Keratinocyte (primary cell): Measurements from ENCODE around the gene PUM1. TPM values are rescaled to one million over a fixed set of nuclear protein-coding genes. Genes with fewer than 3 reads are reported as not detected.

Experiments used
- DNase-seq: peaks from one replicate; pipeline ENCODE4 v3.0.0-alpha.2; 2011; ENCODE audit warnings: low read depth, missing footprints, low spot score
- FAIRE-seq: peaks from 2 replicates; lab custom pipeline; 2011; peaks lifted over from hg19 to GRCh38; lab: Jason Lieb, UNC
- H2AFZ ChIP-seq: 2 replicates; pipeline ENCODE4 v1.6.0; 2012; ENCODE audit warnings: low read length, control low read depth, inconsistent platforms; ENCODE audit not compliant: control insufficient read depth
- H3K27ac ChIP-seq: 2 replicates; pipeline ENCODE4 v1.5.1; 2011; ENCODE audit warnings: low read length; ENCODE audit not compliant: control insufficient read depth, insufficient read depth
- H3K27me3 ChIP-seq: 3 replicates; pipeline ENCODE4 v1.6.0; 2011; ENCODE audit warnings: low read length; ENCODE audit not compliant: control insufficient read depth, insufficient read depth; ENCODE audit errors: extremely low read depth
- H3K36me3 ChIP-seq, 2 experiments: 2 replicates in 1 of 2; 3 replicates in 1 of 2; pipeline ENCODE4 v1.5.1; 2011; ENCODE audit warnings: low read length in 2 of 2, mild to moderate bottlenecking in 1 of 2; ENCODE audit not compliant: control insufficient read depth in 2 of 2, insufficient read depth in 2 of 2; ENCODE audit errors: extremely low read depth in 1 of 2
- H3K4me1 ChIP-seq: 3 replicates; pipeline ENCODE4 v1.5.1; 2011; ENCODE audit warnings: low read length; ENCODE audit not compliant: control insufficient read depth, insufficient read depth; ENCODE audit errors: extremely low read depth
- H3K4me2 ChIP-seq: 3 replicates; pipeline ENCODE4 v1.6.0; 2011; ENCODE audit warnings: low read depth, low read length; ENCODE audit not compliant: control insufficient read depth, insufficient read depth; ENCODE audit errors: extremely low read depth
- H3K4me3 ChIP-seq, 3 experiments: fragments of 200-600 bp in 1 of 3; sonication (generic) in 1 of 3; 2 replicates in 2 of 3; 3 replicates in 1 of 3; pipeline ENCODE4 v1.5.1; 2011 to 2016; ENCODE audit warnings: low read length in 3 of 3, mild to moderate bottlenecking in 3 of 3, control low read depth in 2 of 3, inconsistent platforms in 1 of 3, low read depth in 1 of 3, mixed read lengths in 1 of 3, mixed run types in 1 of 3, moderate library complexity in 1 of 3; ENCODE audit not compliant: control insufficient read depth in 2 of 3, insufficient read depth in 2 of 3; ENCODE audit errors: extremely low read depth in 1 of 3
- H3K79me2 ChIP-seq: 2 replicates; pipeline ENCODE4 v1.6.0; 2012; ENCODE audit warnings: low read length; ENCODE audit not compliant: control insufficient read depth, insufficient read depth
- H3K9ac ChIP-seq: 3 replicates; pipeline ENCODE4 v1.6.0; 2011; ENCODE audit warnings: low read length; ENCODE audit not compliant: control insufficient read depth, insufficient read depth; ENCODE audit errors: extremely low read depth
- H3K9me1 ChIP-seq: 3 replicates; pipeline ENCODE4 v1.6.0; 2011; ENCODE audit warnings: low read length; ENCODE audit not compliant: control insufficient read depth, insufficient read depth; ENCODE audit errors: extremely low read depth
- H3K9me3 ChIP-seq: 2 replicates; pipeline ENCODE4 v1.5.1; 2012; ENCODE audit warnings: low read depth, low read length; ENCODE audit not compliant: control insufficient read depth
- H4K20me1 ChIP-seq: 3 replicates; pipeline ENCODE4 v1.6.0; 2011; ENCODE audit warnings: low read length; ENCODE audit not compliant: control insufficient read depth, insufficient read depth; ENCODE audit errors: extremely low read depth
- EZH2 ChIP-seq: IDR thresholded peaks from one replicate; pipeline ENCODE4 v1.6.1; 2012; ENCODE audit warnings: inconsistent platforms, mild to moderate bottlenecking, low read length, moderate library complexity
- dilution Hi-C: fragments of 300-500 bp; cut with MboI; formaldehyde crosslinking; loops from one replicate; pipeline ENCODE4 v1.7.0; 2020; ENCODE audit warnings: low sequenced_read_pairs; ENCODE audit not compliant: extremely low pct_ligation_motif_present
- polyA plus RNA-seq, 5 experiments: library from polyadenylated mRNA; depleted of rRNA in 3 of 5; stranded (reverse) in 3 of 5; stranded (forward) in 1 of 5; unstranded in 1 of 5; fragments of >200 nt; gene quantifications; 1 replicate in 1 of 5; 2 replicates in 3 of 5; 3 replicates in 1 of 5; pipeline versions ENCODE4 v1.2.1 to v1.2.3, GENCODE V29; 2011 to 2012; ENCODE audit warnings: missing spikeins in 2 of 5, low read depth in 1 of 5, low replicate concordance in 1 of 5
- TF ChIP-seq, protein P1 (sequence below), 3 experiments: IDR thresholded peaks in 1 of 3; conservative IDR thresholded peaks in 1 of 3; optimal IDR thresholded peaks in 1 of 3; 2 replicates in 2 of 3; 3 replicates in 1 of 3; pipeline versions ENCODE3 to v1.5.1; 2011; ENCODE audit warnings: low read length in 3 of 3, mild to moderate bottlenecking in 3 of 3, moderate library complexity in 2 of 3, control low read depth in 1 of 3, inconsistent platforms in 1 of 3; ENCODE audit not compliant: insufficient read depth in 2 of 3; ENCODE audit errors: extremely low read depth in 1 of 3

PUM1 gene
- polyA plus RNA-seq, 1 donor (not counting 4 experiments of a cell fraction or from before 2014, with no cell fraction given), result 68.6 TPM

DNA sequence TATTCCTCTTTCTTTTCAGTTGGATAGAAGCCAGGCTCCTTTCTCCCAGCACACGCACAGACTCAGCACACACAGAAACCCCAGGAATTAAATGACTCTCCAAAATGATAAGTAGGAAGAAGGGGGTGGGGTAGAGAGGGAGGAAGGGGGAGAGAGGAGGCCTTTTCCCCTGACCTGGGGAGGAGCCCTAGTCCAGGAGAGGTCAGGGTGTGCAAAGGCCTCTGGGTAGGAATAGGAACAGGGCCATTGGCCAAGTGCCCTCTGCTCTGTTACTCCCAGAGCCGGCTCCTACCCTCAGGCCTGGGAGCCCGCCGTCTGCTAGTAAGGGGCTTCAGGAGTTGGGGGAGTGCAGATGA lies 35.6 kb upstream of the PUM1 start:
- dilution Hi-C loops, result no loop called here
- Histone ChIP-seq H2AFZ (peak overlapping the region; percentile 59), H3K9ac (peak overlapping the region; percentile 15), H4K20me1 (no peaks in the 10 kb centered on the region), H3K4me2 (peak overlapping the region; percentile 55), H3K4me1 (peaks cover 31% of the 10 kb centered on the region), H3K79me2 (no peaks in the 10 kb centered on the region), H3K36me3 (no peaks in the 10 kb centered on the region), H3K27ac (peak overlapping the region; percentile 26), H3K27me3 (no peaks in the 10 kb centered on the region), H3K9me1 (no peaks in the 10 kb centered on the region), H3K4me3 (no peak overlapping the region), H3K9me3 (no peaks in the 10 kb centered on the region)
- TF ChIP-seq, protein P1, sequence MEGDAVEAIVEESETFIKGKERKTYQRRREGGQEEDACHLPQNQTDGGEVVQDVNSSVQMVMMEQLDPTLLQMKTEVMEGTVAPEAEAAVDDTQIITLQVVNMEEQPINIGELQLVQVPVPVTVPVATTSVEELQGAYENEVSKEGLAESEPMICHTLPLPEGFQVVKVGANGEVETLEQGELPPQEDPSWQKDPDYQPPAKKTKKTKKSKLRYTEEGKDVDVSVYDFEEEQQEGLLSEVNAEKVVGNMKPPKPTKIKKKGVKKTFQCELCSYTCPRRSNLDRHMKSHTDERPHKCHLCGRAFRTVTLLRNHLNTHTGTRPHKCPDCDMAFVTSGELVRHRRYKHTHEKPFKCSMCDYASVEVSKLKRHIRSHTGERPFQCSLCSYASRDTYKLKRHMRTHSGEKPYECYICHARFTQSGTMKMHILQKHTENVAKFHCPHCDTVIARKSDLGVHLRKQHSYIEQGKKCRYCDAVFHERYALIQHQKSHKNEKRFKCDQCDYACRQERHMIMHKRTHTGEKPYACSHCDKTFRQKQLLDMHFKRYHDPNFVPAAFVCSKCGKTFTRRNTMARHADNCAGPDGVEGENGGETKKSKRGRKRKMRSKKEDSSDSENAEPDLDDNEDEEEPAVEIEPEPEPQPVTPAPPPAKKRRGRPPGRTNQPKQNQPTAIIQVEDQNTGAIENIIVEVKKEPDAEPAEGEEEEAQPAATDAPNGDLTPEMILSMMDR (optimal IDR thresholded peaks at IDR 0.05 in 1 of 3, IDR thresholded peaks at IDR 0.05 in 1 of 3, conservative IDR thresholded peaks at IDR 0.05 in 1 of 3; ENCODE audit: extremely low read depth in 1 of 3, insufficient read depth in 2 of 3, low read length in 3 of 3), result no peak
- no peak for TF ChIP-seq EZH2
- DNase-seq (no peak), FAIRE-seq (no peak)

DNA sequence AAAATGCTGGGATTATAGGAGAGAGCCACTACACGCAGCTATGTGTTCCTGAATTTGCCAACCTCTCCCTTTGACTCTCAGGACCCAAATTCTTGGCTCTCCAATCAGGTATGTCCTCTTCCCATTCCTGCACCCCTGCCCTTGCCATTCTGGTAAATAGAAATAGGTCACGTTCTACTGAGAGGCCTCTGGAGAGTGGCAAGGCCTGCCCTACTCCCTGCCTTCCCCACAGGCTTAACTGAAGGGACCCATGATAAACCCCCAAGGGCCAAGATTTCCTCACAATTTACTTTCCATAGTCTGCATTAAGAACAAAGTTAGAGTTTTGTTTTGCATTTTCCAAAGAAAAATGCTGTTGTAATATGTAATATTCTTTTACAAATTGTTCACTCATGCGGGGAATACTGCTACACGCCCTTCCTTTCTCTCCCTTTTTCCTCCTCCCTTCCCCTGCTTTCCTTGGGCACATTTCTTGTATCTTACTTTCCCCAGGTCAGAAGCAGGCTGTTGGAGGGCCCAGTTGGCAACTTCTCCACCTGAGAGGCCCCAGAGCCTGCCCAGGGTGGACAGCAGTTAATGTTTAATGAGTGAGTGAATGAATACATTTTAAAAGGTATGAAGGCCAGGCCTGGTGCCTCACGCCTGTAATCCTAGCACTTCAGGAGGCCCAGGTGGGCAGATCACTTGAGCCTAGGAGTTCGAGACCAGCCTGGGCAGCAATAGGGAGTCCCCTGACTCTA lies 33.9 kb upstream of the PUM1 start:
- dilution Hi-C loops, result no loop called here
- Histone ChIP-seq H3K4me2 (no peak overlapping the region), H3K9me1 (no peaks in the 10 kb centered on the region), H3K27ac (no peak overlapping the region), H3K4me3 (no peak overlapping the region), H3K4me1 (peaks cover 25% of the 10 kb centered on the region), H3K27me3 (no peaks in the 10 kb centered on the region), H3K36me3 (no peaks in the 10 kb centered on the region), H3K9ac (no peak overlapping the region), H3K79me2 (no peaks in the 10 kb centered on the region), H2AFZ (peak overlapping the region; percentile 36), H3K9me3 (no peaks in the 10 kb centered on the region), H4K20me1 (no peaks in the 10 kb centered on the region)
- TF ChIP-seq EZH2, result no peak
- TF ChIP-seq, protein P1 (optimal IDR thresholded peaks at IDR 0.05 in 1 of 3, IDR thresholded peaks at IDR 0.05 in 1 of 3, conservative IDR thresholded peaks at IDR 0.05 in 1 of 3; ENCODE audit: extremely low read depth in 1 of 3, insufficient read depth in 2 of 3, low read length in 3 of 3), result no peak
- FAIRE-seq (no peak), DNase-seq (no peak)
